K562 (cell line): ENCODE results near the gene OXT. TPM values are rescaled to one million over a fixed set of nuclear protein-coding genes. Genes with fewer than 3 reads are reported as not detected.

Experiments used
- ATAC-seq: fragments of 200-7000 bp; cut with Tn5 transposase; 3 replicates; pipeline ENCODE4 v1.9.1; 2020; ENCODE audit warnings: moderate library complexity
- BruUV-seq: library from RNA; stranded (reverse); fragments of 400-500 nt; replicated peaks from 2 replicates; lab custom pipeline; 2021; lab: Mats Ljungman, UMichigan
- CTCF ChIA-PET: fragments of 300-600 bp; formaldehyde crosslinking; extraction: SDS; loops from one replicate; lab custom pipeline; 2021; ENCODE audit warnings: low intra/inter-chr PET ratio; lab: Yijun Ruan, JAX
- POLR2A ChIA-PET: fragments of 300-600, 350-650 bp; sonication (Branson Sonifier 250); formaldehyde crosslinking; extraction: SDS; loops from one replicate; lab custom pipeline; 2021; ENCODE audit warnings: antibody characterized with exemption, inconsistent platforms; lab: Yijun Ruan, JAX
- DNase-seq, 4 experiments: peaks; one replicate each; pipeline versions ENCODE4 v3.0.0 to v3.0.0-alpha.2; 2011 to 2018; ENCODE audit warnings: low spot score in 3 of 4, mixed read lengths in 3 of 4; ENCODE audit errors: extremely low read depth in 1 of 4
- FAIRE-seq: peaks from 2 replicates; lab custom pipeline; 2011; peaks lifted over from hg19 to GRCh38; lab: Jason Lieb, UNC
- H2AFZ ChIP-seq: 2 replicates; pipeline ENCODE4 v1.6.0; 2011; ENCODE audit warnings: low read depth, low read length, control low read depth, inconsistent platforms
- H3K27ac ChIP-seq: fragments of 200-600 bp; 3 replicates; pipeline ENCODE4 v1.8.0; 2011; ENCODE audit warnings: low read depth, mild to moderate bottlenecking, control low read depth, inconsistent platforms, low read length, moderate library complexity, mixed read lengths; ENCODE audit errors: extremely low read depth
- H3K27me3 ChIP-seq, 2 experiments: fragments of 300-600 bp in 1 of 2; 2 replicates in 1 of 2; 3 replicates in 1 of 2; pipeline versions ENCODE4 v1.6.0 to v1.8.0; 2011; ENCODE audit warnings: inconsistent platforms in 2 of 2, low read length in 2 of 2, mild to moderate bottlenecking in 1 of 2, mixed read lengths in 1 of 2, moderate library complexity in 1 of 2; ENCODE audit not compliant: control insufficient read depth in 2 of 2, insufficient read depth in 2 of 2
- H3K36me3 ChIP-seq: fragments of 300-600 bp; 3 replicates; pipeline ENCODE4 v1.8.0; 2011; ENCODE audit warnings: mild to moderate bottlenecking, low read length, inconsistent platforms; ENCODE audit not compliant: control insufficient read depth, insufficient read depth
- H3K4me1 ChIP-seq, 2 experiments: fragments of 200-600 bp in 1 of 2; replicated peaks in 1 of 2; 2 replicates in 1 of 2; 3 replicates in 1 of 2; pipeline versions ENCODE4 v1.5.1 to v1.8.0; 2011; ENCODE audit warnings: inconsistent platforms in 2 of 2, low read length in 2 of 2, mild to moderate bottlenecking in 1 of 2, mixed read lengths in 1 of 2, moderate library complexity in 1 of 2; ENCODE audit not compliant: control insufficient read depth in 2 of 2, insufficient read depth in 2 of 2
- H3K4me2 ChIP-seq: 2 replicates; pipeline ENCODE4 v1.6.1; 2011; ENCODE audit warnings: low read length, control low read depth, inconsistent platforms, mixed read lengths; ENCODE audit not compliant: insufficient read depth
- H3K4me3 ChIP-seq: fragments of 200-600 bp; sonication (generic), shearing (Covaris generic); 2 replicates; pipeline ENCODE4 v1.5.1; 2016; ENCODE audit warnings: control low read depth, inconsistent platforms
- H3K79me2 ChIP-seq: fragments of 200-600 bp; 3 replicates; pipeline ENCODE4 v1.8.0; 2011; ENCODE audit warnings: low read length, inconsistent platforms; ENCODE audit not compliant: control insufficient read depth, insufficient read depth
- H3K9ac ChIP-seq, 2 experiments: 2 replicates each; pipeline versions ENCODE4 v1.6.0 to v1.6.1; 2011; ENCODE audit warnings: low read depth in 2 of 2, low read length in 2 of 2, control low read depth in 1 of 2, inconsistent platforms in 1 of 2, mild to moderate bottlenecking in 1 of 2, mixed read lengths in 1 of 2; ENCODE audit not compliant: insufficient read depth in 1 of 2
- H3K9me1 ChIP-seq: one replicate; pipeline ENCODE4 v1.6.0; 2011; ENCODE audit warnings: inconsistent platforms, mild to moderate bottlenecking, low read length, moderate library complexity; ENCODE audit not compliant: control insufficient read depth, insufficient read depth
- H3K9me3 ChIP-seq: replicated peaks from 2 replicates; pipeline ENCODE4 v1.5.1; 2011; ENCODE audit warnings: low read depth, low read length, inconsistent platforms; ENCODE audit not compliant: control insufficient read depth, insufficient read depth
- H4K20me1 ChIP-seq: replicated peaks from 2 replicates; pipeline ENCODE4 v1.6.1; 2011; ENCODE audit warnings: low read length, inconsistent platforms, mixed read lengths; ENCODE audit not compliant: control insufficient read depth, insufficient read depth
- CCNT2 ChIP-seq: IDR thresholded peaks from 2 replicates; pipeline ENCODE4 v1.6.1; 2011; ENCODE audit warnings: borderline replicate concordance, low read depth, mild to moderate bottlenecking, moderate library complexity, mixed read lengths, low read length; ENCODE audit not compliant: insufficient read length; ENCODE audit errors: extremely low read depth
- HMGN3 ChIP-seq: IDR thresholded peaks from 2 replicates; pipeline ENCODE4 v1.6.1; 2011; ENCODE audit warnings: borderline replicate concordance, low read depth, mild to moderate bottlenecking, mixed read lengths, low read length; ENCODE audit not compliant: insufficient read length; ENCODE audit errors: extremely low read depth
- ILF3 ChIP-seq: fragments of 450-650 bp; IDR thresholded peaks from 2 replicates; pipeline ENCODE4 v1.6.1; 2018; ENCODE audit warnings: antibody characterized with exemption, mild to moderate bottlenecking, moderate library complexity, borderline replicate concordance
- ZFP36 ChIP-seq: fragments of 150-350 bp; IDR thresholded peaks from 2 replicates; pipeline ENCODE4 v1.6.1; 2018; ENCODE audit warnings: low read length, low read depth; ENCODE audit not compliant: partially characterized antibody
- ZNF395 ChIP-seq: fragments of 200-800 bp; sonication (Bioruptor generic); IDR thresholded peaks from 2 replicates; pipeline ENCODE4 v1.6.1; 2017; ENCODE audit warnings: missing genetic modification characterization, missing compliant biosample characterization
- WGBS: fragments of 100-300 bp; shearing (Covaris generic); methylation state at CpG from one replicate; pipeline ENCODE4 v1.1.6; 2016; ENCODE audit warnings: low coverage, mixed read lengths; ENCODE audit not compliant: insufficient coverage; ENCODE audit errors: missing lambda C conversion rate; 5-methylcytosine and 5-hydroxymethylcytosine counted together
- in situ Hi-C: fragments of 300-500 bp; cut with MboI; formaldehyde crosslinking; loops from 4 replicates; pipeline ENCODE4 v1.15.0; 2018; ENCODE audit warnings: inconsistent platforms, mixed read lengths
- intact Hi-C: fragments of 100-400 bp; cut with micrococcal nuclease; formaldehyde crosslinking; loops from 2 replicates; pipeline ENCODE4 v1.14.2; 2022
- polyA plus RNA-seq, 8 experiments: library from polyadenylated mRNA; depleted of rRNA in 4 of 8; stranded (reverse) in 5 of 8; unstranded in 3 of 8; fragments of >200 nt; fragmentation: Nextera tagmentation in 2 of 8; fragmentation: Illumina TruSeq in 1 of 8; extraction: Ambion mirVana in 2 of 8; extraction: Trizol in 1 of 8; gene quantifications; 2 replicates each; pipeline versions ENCODE4 v1.2.1 to v1.2.3, GENCODE V29; 2011 to 2014; ENCODE audit warnings: inconsistent platforms in 1 of 8, missing spikeins in 1 of 8
- total RNA-seq, 7 experiments: library from RNA; depleted of rRNA in 6 of 7; stranded (reverse); fragments of >200 nt in 6 of 7; fragmentation: Illumina TruSeq in 2 of 7; extraction: Trizol in 2 of 7; gene quantifications; 2 replicates each; pipeline versions ENCODE4 v1.2.1 to v1.2.3, GENCODE V29; 2011 to 2021; ENCODE audit warnings: low replicate concordance in 1 of 7

OXT gene
- total and polyA plus RNA-seq, 9 of the 15 experiments (the other 6 are each of a cell fraction or from before 2014, with no cell fraction given), result not detected

- TF ChIP-seq HMGN3 (no peak), ILF3 (no peak), ZNF395 (CRISPR knock-in tag) (no peak)
Measured at GRCh38 chr20:3109350-3110302, 38.2 kb downstream of the OXT start (continued).

GRCh38 chr20:3111507-3111906, 40.1 kb downstream of the OXT start:
- no peaks in the 10 kb centered on the region for H3K9me1 ChIP-seq
- H3K79me2 ChIP-seq, result no peaks in the 10 kb centered on the region
- ATAC-seq, result 0 out of 3 replicates have a peak, but pooled peaks have one; percentile 32
- no peak overlapping the region for H2AFZ ChIP-seq
- H3K36me3 ChIP-seq, result peaks cover 4% of the 10 kb centered on the region; the same call in 1 of the 3 replicates
- H3K27ac ChIP-seq, result no peak overlapping the region
- peaks cover 0 to 10% of the 10 kb centered on the region in 2 experiments; a peak in 4 of 5 replicates for H3K4me1 ChIP-seq
- no peak for DNase-seq
- intact Hi-C loops, result no loop called here
- TF ChIP-seq ZFP36, result peak; percentile 73
- no peak for TF ChIP-seq CCNT2
- TF ChIP-seq, all 486 proteins: peak for 1
- in situ Hi-C loops, result no loop called here
- ChIA-PET POLR2A (interaction anchor here (0.6 kb wide), 1 partner anchor 10 kb away, joined by 3 read pairs; no protein-coding TSS in a partner anchor), CTCF (interaction anchor here (1.0 kb wide), 1 partner anchor 58 kb away, joined by 3 read pairs; no protein-coding TSS in a partner anchor)
- H3K4me2 ChIP-seq, result no peak overlapping the region
- H3K9me3 ChIP-seq, result no peaks in the 10 kb centered on the region
- H4K20me1 ChIP-seq, result peaks cover 3% of the 10 kb centered on the region; the same call in 1 of the 2 replicates
- no peak for FAIRE-seq
- no peaks in the 10 kb centered on the region for H3K27me3 ChIP-seq
- 51% methylated on average over 6 of the region's 7 CpGs for WGBS
- no TSS peak for BruUV-seq
- H3K4me3 ChIP-seq, result no peak overlapping the region
- H3K9ac ChIP-seq, result no peak overlapping the region
